NAMALWA (cell line): ENCODE results near the gene SARNP.
"Not testable (repeated sequence)": the region's sequence is repeated elsewhere in the genome, so short reads cannot be mapped to it uniquely, and the experiment has no call there.

Experiments
- DNase-seq: peaks from one replicate; pipeline ENCODE4 v3.0.0-alpha.2; 2015; ENCODE audit warnings: low spot score

SARNP gene

GRCh38 chr12:55797068-55797467 is 20.5 kb downstream of the SARNP start:
- peak; percentile 49 for DNase-seq

DNA sequence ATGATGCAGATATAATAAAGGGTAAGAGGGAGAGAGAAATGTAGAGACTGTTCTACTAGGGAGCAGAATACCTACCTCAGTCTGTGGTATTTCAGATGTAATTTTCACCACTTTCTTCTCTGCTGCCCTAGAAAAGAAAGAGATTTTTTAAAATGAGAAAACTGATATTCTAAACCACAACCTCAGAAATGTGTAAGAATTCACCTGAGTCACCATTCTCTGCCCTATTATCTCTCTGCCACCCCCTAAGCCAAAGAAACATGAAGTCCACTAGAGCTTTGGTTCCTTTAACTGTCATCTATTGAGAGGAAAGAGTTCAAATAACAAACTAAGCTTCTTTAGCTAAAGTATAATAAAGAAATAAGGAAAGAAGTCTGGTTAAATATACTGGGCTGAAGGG is 21.6 kb downstream of the SARNP start:
- DNase-seq: no peak

- no peak for DNase-seq
Measured at GRCh38 chr12:55789893-55790292, 27.6 kb downstream of the SARNP start.

DNA sequence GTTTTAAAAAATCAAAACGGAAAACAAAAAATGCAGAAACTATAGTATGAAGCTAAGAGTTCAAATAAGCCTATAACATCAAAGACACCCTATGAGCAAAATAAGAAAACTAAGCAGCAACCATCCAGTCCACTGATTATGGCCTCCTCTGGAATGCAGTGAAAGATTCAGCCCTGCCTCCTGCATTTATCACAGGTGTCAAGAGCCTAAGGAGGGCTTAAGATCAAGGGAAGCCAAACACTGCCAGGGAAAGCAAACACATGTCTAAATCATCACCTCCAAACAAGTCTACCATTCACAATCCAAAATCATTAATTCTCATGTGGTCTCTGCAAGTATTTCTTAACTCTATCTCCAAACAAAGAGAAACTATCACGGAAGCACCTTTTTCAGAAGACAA is 28.4 kb downstream of the SARNP start:
- DNase-seq: no peak

DNA sequence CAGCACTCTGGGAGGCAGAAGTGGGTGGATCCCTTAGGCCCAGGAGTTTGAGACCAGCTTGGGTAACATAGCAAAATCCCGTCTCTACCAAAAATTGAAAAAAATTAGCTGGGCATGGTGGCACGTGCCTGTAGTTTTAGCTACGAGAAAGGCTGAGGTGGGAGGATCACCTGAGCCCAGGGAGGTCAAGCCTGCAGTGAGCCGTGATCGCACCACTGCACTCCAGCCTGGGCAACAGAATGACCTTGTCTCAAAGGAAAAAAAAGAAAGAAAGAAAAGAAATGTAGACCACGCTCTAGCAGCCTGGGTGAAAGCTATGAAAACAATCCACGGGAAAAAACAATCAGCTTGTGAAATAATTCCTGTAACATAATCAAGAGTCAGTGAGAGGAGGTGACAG is 29.0 kb downstream of the SARNP start:
- DNase-seq: no peak

GRCh38 chr12:55780685-55781084 is 36.8 kb downstream of the SARNP start:
- no peak for DNase-seq

GRCh38 chr12:55777856-55778255 is 39.7 kb downstream of the SARNP start:
- DNase-seq: no peak

- no peak for DNase-seq
Measured at GRCh38 chr12:55771736-55772135, 45.8 kb downstream of the SARNP start.

GRCh38 chr12:55767156-55767555 is 50.4 kb downstream of the SARNP start:
- no peak for DNase-seq

DNA sequence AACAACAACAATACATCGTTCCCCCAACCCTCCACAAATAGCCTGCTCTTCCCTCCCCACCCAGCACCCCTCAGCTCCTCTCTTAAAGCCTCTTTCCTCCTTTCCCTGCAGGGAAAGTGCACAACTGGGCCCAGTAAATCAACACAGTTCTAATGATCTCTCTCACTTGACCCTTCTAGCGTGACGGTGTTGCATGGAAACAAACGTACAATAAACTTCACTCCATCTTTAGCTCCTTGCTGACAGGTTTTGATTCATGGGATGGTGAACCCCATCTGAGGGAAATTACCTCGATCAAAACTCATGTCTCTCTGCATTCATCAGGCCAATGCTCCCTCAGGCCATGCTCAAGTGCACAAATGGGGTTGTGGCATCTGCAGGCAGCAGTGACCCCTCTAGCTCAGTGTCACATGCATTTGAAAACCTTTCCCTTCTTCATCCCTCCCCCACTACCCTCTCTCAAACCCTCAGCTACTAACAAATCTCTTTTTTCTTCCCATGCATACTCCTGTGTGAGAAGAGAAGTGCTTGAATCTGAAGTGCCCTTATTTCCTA is 51.7 kb downstream of the SARNP start:
- DNase-seq: no peak

- DNase-seq: no peak
Measured at GRCh38 chr12:55762646-55763045, 54.9 kb downstream of the SARNP start.

- no peak for DNase-seq
Measured at GRCh38 chr12:55760663-55761062, 56.9 kb downstream of the SARNP start.

GRCh38 chr12:55758575-55758974 is 58.9 kb downstream of the SARNP start:
- not testable (repeated sequence) for DNase-seq

DNA sequence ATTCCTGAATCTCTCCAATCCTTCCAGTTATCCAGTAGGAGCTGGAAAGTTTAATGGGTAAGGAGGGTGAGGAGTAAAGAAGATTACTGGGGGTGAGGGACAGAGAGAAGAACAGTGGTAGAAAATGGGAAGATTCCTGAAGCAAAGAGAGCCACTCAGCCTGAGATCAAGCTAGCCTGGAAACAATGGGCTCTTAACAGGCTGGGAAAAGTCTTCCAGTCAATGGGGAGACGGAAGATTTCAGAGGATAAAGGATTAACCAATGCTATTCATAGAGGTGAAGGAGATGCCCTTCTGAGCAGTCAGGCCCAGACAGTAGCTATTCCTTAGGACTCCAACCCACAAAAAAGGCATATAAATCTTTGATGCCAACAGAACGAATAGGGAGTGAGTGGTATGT is 59.8 kb downstream of the SARNP start:
- no peak for DNase-seq

GRCh38 chr12:55755246-55755645 is 62.3 kb downstream of the SARNP start:
- no peak for DNase-seq

- DNase-seq: no peak
Measured at GRCh38 chr12:55748230-55748993, 69.1 kb downstream of the SARNP start.

DNA sequence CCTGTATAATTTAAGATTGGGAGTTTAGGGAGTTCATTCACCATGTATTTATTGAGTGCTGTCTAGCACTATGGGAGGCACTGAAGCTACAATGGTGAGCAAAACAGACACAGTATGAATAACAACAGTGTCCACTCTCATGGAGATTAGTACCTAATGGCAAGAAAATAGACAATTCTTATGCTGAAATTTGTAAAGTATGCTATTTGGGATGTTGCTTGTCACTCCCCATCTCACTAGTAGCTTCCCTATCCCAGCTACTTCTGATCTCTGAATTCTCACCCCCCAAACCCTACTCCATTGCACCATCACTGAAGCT is 70.7 kb downstream of the SARNP start:
- no peak for DNase-seq

DNA sequence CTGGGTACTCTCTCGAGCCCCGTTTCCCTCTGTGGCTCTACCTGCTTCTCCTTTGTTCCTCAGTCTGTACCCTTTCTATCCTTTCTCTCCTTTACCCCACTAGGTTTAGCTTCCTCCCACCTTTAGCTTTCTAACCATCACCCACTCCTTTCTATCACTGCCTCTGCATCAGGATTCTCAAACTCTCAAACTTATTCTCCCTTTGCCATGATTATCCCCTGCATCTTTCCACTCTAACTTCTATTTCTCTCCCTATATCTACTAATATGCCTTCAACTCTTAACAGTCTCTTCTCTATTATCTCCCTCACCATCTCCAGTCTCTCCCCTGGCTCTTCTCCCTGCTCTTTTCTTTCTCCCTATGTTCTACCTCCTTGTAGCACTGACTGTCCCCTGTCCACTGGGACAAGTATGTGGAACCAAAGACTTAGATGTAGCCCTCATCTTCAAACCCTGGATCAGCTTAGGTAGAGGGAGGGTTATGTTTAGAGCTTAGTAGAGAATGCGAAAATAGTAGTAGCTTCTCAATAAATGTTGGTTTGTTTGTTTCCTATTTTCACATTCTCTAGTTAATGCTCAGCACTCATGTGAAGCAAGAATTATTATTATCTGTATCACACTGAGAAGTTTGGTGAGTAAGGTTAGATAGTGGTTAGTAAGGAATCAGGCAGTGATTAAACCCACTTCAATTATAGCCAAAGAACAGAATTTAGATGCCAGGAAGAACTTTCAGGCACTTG is 71.2 kb downstream of the SARNP start:
- DNase-seq: no peak

DNA sequence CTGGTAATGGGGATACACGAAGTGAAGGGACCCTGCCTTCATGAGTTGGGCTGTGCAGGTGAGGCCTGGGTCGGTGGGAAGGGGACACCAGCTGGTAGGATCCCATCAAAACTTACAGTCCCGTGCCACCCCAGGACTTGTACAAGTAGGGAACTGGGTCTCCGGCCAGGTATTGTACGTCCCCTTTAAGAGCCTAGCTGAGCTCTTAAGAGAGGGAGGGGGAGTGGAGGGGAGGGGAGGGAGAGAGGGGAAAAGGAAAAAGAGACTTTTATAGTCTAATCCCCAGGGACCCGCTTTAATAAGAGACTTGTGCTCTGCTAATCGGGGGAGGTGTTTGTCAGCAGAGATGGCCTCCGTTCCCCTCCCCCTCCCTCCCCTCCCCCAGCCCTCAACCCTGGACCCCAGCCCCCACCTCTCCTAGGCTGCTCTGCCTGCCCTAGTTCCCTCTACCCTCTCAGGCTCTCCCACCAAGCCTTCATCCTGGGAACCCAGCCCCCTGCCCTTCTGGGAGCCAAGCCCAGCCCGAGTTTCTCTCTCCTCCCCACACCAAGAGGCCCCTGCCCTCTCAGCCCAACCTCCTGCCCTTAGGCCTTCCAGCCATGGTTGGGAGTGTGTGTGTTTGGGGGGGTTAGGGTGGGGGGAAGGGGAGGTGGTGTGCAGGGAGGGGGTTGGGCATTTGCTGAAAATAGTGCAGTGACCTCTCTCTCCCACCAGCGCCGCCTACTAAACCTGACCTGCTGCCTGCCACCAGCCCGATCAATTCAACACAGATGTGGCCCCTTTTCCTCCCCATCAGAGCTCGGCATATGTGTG is 72.0 kb downstream of the SARNP start:
- DNase-seq: peak; percentile 62

- DNase-seq: no peak
Measured at GRCh38 chr12:55744340-55745030, 73.0 kb downstream of the SARNP start.

GRCh38 chr12:55743406-55744339 is 73.9 kb downstream of the SARNP start:
- peak; percentile 76 for DNase-seq
